GM18951 (cell line): ENCODE data around the gene ARMC5.

Experiments used
- POLR2A ChIP-seq: IDR thresholded peaks from 4 replicates; pipeline ENCODE4 v1.6.1; 2011; ENCODE audit warnings: mild to moderate bottlenecking; ENCODE audit not compliant: insufficient read length, insufficient read depth; ENCODE audit errors: extremely low read depth
- in situ Hi-C: fragments of 300-500 bp; cut with MboI; formaldehyde crosslinking; loops from one replicate; pipeline ENCODE4 v1.12.0; 2022; ENCODE audit warnings: low sequenced_read_pairs, mixed read lengths, inconsistent platforms; ENCODE audit not compliant: unreplicated experiment

Gene ARMC5

DNA sequence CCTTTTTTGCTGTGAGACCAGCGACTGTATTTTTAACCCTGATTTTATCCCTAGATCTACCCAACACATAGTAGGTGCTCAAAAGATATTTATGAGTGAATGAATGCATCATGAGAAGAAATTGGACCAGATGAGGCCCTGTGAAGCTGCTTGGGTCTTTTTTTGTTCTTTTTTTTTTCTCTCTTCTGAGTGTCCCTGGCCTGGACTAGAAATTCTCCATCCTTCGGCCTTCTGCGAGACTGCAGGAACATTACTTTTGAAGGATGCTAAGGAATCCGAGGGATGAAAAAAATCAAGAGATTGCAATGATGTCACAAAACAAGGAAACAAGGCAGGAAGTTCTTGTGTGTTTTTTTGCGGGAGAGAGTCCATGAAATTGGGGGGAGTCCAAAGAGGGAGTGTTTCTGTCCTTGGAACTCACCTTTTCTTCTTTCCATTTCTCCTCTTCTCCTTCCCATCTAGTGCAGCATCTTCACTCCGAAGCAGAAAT lies 49.5 kb downstream of the ARMC5 start:
- TF ChIP-seq POLR2A: no peak
- in situ Hi-C loops: loop anchor here (10.0 kb wide), 1 partner anchor 196 kb away; no protein-coding TSS in a partner anchor

DNA sequence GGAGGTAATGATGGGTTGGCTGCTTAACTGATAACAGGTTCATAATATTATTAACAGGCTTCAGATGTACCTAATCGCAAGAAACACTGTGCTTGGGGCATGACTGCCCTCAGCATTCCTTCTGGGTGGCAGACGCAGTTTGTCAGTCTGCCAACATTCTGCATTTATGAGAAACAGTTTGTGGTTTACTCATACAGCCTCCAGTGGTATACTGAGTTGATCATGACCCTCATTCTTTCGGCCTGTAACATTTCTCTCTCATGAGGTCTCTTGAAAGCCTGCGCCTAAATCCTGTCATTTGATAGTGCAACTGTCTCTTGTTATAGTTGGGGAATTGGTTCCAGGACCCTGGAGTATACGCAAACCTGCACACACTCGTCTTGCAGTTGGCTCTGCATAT lies 53.8 kb downstream of the ARMC5 start:
- TF ChIP-seq POLR2A: no peak
- in situ Hi-C loops: no loop called here

DNA sequence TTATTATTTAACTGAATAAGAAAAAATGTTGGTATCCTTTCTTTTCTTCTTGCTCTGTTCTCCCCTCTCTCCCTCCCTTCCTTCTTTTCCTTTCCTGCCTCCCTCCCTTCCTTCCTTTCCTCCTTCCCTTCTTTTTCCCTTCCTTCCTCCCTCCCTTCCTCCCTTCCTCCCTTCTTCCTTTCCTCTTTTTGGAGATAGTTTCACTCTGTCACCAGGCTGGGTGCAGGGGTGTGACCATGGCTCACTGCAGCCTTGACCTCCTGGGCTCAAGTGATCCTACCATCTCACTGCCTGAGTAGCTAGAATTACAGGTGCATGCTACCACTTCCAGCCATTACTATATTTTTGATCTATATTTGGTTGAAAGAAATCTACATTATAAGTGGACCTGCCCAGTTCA lies 54.6 kb downstream of the ARMC5 start:
- TF ChIP-seq POLR2A: no peak
- in situ Hi-C loops: no loop called here
